Activated CD4-positive, alpha-beta T cell treated with anti-CD3 and anti-CD28 coated beads, Interleukin-2, amount 50 U/mL, for 48 hours (primary cell): Measurements from ENCODE around the gene DNAJC17.

Experiments used
- DNase-seq, 2 experiments: peaks; one replicate each; pipeline ENCODE4 v3.0.0-alpha.2; 2020

Gene DNAJC17

GRCh38 chr15:40764629-40765103 lies 42.6 kb downstream of the DNAJC17 start:
- DNase-seq = no peak

DNA sequence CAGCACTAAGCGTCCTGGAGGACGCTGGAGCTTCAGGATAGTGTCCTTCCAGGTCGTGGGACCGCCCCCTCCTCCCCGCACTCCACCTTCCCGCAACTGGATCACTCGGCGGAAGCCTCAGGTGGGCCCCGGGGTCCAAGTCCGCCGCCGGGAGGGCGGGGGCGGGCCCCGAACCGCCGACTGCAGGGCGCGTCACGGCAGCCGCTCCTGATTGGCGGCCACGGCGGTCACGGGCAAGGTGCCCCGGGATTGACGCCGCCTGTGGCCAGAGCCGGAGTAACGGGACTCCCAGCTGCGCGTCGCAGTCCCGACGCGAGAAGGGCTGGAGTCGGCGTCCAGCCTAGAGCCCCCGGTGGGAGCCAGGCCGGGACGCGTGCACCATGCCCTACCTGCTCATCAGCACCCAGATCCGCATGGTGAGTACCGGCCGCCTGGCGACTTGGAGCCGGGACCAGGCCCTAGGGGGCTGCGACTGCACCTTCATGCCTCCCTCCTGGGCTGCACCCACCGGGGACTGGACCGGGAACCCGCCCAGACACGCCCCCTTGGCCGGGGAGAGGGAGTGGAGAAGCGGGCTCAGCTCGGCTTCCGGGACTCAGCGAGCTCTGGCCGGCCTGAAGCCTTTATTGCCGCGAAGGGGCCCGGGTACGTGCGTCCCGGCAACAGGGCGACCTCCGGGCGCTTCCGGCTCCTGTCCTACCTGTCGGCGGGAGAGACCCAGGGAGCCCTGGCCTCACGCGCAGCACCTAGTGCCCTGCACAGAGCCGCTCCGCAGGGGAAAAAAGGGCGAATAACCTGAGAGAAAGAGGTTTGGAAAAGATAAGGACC lies 43.3 kb downstream of the DNAJC17 start, which contains the start of gene GCHFR:
Gene GCHFR, plus strand, starts transcription at position 268 of the 828 bp plus-strand sequence. Its CDS starts 113 bp downstream, at position 381.
- peak; percentile 74 to 78 for DNase-seq

DNA sequence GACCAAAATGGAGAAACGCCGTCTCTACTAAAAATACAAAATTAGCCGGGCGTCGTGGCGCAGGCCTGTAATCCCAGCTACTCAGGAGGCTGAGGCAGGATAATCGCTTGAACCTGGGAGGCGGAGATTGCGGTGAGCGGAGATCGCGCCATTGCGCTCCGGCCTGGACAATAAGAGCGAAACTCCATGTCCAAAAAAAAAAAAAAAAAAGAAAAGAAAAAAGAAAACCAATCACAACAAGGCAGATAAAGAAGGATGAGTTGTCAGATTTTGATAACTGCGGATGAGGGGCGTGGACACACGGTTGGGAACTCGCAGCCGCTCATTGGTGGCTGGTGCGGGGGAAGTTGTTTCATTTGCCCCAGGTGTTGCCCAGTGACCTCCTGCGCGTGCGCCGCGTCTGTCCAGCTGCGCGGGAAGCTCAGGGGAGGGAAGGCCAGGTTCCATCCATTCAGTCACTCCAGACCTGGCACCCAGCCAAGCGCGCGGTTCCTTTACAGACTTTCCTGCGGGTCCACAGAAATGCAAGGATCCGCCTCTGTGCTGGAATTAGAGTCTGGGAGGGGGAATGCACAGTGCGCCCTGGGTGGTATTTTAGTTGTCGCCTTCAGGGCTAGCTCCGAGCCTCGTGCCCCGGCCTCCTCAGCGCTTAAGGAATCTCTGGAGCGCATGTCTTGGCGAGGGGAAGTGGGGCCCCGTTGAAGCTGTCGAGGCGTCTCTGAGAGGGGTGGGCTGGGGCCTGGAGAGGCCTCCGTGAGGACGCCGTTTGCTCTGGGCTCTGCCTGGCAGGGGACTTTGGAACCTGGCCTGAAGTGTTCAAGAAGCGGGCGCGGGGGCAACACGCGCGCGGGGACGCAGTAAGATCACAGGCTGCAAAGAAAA lies 44.1 kb downstream of the DNAJC17 start:
- peak; percentile 52 to 64 for DNase-seq

GRCh38 chr15:40759961-40760360 lies 47.3 kb downstream of the DNAJC17 start:
- no peak for DNase-seq

- DNase-seq = no peak
Measured at GRCh38 chr15:40756938-40757337, 50.3 kb downstream of the DNAJC17 start.

DNA sequence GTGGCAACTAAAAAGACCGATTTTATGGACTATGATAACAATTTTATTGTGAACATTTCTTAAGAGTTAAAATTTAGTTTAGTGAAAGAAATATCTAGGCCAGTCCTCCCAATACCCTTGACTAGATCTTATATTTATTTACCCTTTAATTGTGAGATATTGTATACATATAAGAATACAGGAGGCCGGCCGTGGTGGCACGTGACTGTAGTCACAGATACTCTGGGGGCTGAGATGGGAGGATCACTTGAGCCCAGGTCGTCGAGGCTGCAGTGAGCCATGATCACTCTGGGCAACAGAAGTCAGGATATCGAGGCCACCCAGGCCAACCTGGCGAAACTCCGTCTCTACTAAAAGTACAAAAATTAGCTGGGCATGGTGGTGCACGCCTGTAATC lies 51.5 kb downstream of the DNAJC17 start:
- DNase-seq = peak; percentile 24 to 32

GRCh38 chr15:40754883-40755811 lies 52.1 kb downstream of the DNAJC17 start, which contains the start of gene RMDN3:
RMDN3 (minus strand) TSS chr15:40755254; CDS start chr15:40754783, 471 bp downstream.
- peak; percentile 93 for DNase-seq

GRCh38 chr15:40754574-40754882 lies 52.7 kb downstream of the DNAJC17 start:
- no peak for DNase-seq

GRCh38 chr15:40751745-40752144 lies 55.5 kb downstream of the DNAJC17 start:
- no peak for DNase-seq

DNA sequence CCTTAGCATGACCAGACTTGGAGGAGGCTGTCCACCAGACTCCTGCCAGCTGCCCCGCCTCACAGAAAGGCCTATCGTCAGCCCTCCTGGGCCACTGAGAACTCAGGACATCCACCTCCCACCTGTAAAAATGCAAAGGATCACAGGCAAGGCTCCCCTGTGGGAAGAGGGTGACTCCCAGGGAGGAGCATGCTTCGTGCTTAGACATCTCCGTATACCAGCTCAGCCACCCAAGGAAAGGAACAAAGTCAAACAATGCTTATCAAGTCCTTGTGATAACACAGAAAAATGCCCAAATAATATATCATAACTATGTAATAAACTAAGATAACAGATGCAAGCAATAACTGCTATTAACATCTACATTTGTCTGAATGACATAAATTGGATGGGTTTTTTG lies 56.4 kb downstream of the DNAJC17 start:
- no peak for DNase-seq

DNA sequence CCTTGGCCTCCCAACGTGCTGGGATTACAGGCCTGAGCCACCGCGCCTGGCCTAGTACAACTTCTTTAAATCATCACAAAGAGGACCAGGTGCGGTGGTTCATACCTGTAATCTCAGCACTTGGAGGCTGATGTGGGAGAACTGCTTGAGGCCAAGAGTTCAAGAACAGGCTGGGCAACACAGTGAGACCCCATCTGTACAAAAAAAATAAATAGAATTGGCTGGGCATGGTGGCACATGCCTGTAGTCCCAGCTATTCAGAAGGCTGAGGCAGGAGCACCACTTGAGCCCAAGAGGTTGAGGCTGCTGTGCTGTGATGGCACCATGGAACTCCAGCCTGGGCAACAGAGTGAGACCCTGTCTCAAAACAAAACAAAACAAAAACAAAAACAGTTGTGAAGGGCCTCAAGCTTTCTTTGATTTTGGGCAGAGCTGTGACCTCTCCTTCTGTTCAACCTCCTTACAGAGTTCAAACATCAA lies 58.1 kb downstream of the DNAJC17 start:
- no peak for DNase-seq

DNA sequence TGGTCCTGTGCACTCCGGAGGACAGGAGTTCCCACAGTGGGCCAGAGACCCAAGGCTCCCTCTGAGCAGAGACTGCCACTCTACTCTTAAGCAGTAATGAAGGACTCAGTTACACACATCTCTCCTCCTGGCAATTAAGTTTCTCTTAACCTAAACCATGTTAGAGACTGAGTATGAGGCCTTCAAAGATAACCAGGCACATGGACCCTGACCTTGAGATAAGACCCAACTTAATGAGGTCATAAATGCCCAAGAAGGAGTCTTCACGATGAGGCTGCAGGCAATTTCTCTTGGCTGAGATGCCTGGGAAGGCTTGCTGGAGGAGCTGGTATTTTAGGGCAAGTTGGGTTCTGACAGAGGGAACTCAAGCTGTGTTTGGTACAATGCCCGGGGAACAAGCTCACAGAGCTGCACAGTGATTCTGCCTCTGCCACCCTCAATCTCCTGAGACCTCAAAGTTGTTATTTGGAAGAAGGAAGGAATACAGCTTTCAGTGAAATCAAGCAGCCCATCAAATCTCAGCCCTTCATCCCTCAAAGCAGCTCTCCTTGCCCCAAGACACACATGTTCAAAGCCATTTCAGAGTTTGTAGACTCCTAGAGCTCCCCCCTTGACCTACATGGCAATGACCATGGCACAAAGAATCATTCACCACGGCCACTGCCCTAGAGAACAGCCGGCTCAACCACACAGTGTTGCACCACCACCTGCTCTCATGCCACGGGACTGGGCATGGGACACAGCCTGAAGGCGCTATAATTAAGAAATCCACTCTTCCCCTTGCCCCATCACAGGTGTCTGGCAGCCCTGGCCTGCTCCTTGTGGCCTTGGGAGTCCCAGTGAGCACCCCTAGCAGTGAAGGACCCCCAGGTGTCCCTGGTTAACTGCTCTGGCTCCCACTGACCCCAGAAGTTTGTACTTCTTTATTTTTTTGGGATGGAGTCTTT lies 59.3 kb downstream of the DNAJC17 start:
- no peak for DNase-seq

DNA sequence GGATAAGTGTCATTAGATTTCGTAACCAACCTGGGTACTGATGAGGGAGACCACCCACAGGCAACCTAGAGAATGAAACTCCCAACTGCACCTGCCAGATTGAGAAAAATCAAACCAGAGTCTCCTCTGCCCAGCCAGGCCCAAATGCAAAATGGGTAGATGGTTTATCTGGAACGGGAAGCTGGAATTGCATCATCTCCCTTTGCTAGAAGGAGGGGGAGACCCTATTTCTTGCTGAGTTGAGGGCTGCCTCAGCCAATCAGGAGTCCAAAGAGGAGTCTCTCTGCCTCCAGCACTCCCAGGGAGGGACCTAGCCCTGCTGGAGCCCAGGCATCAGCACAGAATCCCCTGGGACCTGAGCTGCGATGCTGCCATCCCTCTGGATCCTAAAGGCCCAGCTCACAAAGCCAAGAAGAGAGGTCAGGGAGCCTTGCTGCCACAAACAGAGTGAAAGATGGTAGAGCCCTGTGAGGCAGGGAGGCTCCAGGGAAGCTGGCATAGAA lies 60.3 kb downstream of the DNAJC17 start:
- no peak for DNase-seq

DNA sequence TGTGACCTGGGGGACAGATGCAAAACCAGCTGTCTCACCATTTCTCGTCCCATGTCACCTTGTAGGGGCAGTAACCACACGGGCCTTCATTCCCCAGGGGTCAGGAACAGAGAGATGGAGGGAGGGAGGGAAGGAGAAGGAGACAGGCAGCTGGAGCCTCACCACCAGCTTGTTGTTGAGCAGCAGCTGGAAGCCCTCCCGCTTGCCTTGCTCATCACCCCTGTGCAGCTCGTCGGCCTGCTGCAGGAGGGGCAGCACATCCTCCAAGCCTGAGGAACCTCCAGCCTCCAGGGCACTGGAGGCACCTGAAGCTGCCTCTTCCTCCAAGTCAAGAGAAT lies 62.5 kb downstream of the DNAJC17 start:
- no peak for DNase-seq

GRCh38 chr15:40743921-40744814 lies 63.1 kb downstream of the DNAJC17 start:
- peak; percentile 65 to 71 for DNase-seq

GRCh38 chr15:40743485-40743901 lies 63.8 kb downstream of the DNAJC17 start:
- no peak for DNase-seq

DNA sequence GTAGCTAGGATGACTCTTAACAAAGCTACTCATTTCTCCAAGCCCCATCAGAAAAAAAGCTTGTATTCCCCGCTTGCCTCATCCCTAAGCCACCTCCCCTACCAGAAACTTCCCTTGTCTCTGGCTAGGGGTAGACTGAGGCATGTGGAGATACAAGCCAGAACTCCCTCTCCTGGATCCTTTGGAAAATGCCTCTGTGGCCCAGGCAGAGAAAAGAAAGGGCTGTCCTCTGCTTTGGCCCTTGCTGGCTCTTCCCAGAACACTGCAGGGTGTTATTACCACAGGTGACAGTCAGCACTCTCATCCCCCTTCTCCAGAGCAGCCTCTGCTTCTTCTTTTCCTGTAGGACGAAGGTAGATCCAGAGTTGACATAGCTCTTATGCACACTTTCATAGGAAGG lies 67.4 kb downstream of the DNAJC17 start:
- no peak for DNase-seq

DNA sequence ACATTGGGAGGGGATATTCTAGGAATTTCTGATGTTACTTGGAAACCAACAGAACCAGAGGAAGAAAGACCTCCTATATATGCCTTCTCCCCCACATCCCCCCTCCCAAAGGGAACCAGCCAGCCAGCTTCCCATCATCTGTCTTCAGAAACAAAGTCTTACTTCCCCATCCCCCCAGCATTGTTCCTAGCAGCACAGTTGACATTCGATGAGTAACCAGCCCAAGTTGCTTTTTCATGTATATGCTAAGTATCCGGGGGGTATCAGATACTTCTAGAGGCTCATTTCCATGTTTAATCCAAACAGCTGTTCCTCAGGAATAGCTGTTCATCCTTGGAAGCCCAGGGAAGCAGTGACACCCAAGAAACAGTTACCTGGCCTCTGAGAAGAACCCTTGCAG lies 68.2 kb downstream of the DNAJC17 start:
- DNase-seq = no peak

- DNase-seq = no peak
Measured at GRCh38 chr15:40737048-40737447, 70.2 kb downstream of the DNAJC17 start.

GRCh38 chr15:40736575-40736974 lies 70.7 kb downstream of the DNAJC17 start:
- no peak for DNase-seq
